Activated T-cell treated with anti-CD3 and anti-CD28 coated beads, Interleukin-2, amount 50 U/mL, for 48 hours (primary cell): ENCODE data around the gene PDE8B.

Source experiments
- DNase-seq, 2 experiments: peaks; one replicate each; pipeline ENCODE4 v3.0.0-alpha.2; 2020

Gene PDE8B

GRCh38 chr5:77210091-77210963, at the start of gene PDE8B:
TSS of gene PDE8B (plus strand) at chr5:77210680. CDS start at chr5:77210926, 246 bp downstream.
- peak in 1 of 2 experiments; percentile 31 for DNase-seq

- DNase-seq: no peak
These were observed 47.0 kb upstream of the PDE8B start for GRCh38 chr5:77163453-77163852.

- no peak for DNase-seq
These were observed 43.4 kb upstream of the PDE8B start for GRCh38 chr5:77167063-77167462.

- DNase-seq: no peak
These were observed 42.8 kb upstream of the PDE8B start for GRCh38 chr5:77167695-77168121.

GRCh38 chr5:77168161-77168878, 42.2 kb upstream of the PDE8B start:
- no peak for DNase-seq

- DNase-seq: no peak
These were observed 41.6 kb upstream of the PDE8B start for GRCh38 chr5:77168879-77169244.

- DNase-seq: no peak
These were observed 40.1 kb upstream of the PDE8B start for GRCh38 chr5:77170196-77170890.

- DNase-seq: no peak
These were observed 39.2 kb upstream of the PDE8B start for GRCh38 chr5:77171141-77171910.

GRCh38 chr5:77172713-77173328, 37.7 kb upstream of the PDE8B start:
- DNase-seq: no peak

GRCh38 chr5:77174526-77174925, 36.0 kb upstream of the PDE8B start:
- no peak for DNase-seq

- DNase-seq: no peak
These were observed 35.2 kb upstream of the PDE8B start for GRCh38 chr5:77175231-77175630.

GRCh38 chr5:77176429-77176828, 34.1 kb upstream of the PDE8B start:
- DNase-seq: no peak

GRCh38 chr5:77177576-77177975, 32.9 kb upstream of the PDE8B start:
- DNase-seq: no peak

- DNase-seq: peak; percentile 18 to 23
These were observed 30.1 kb upstream of the PDE8B start for GRCh38 chr5:77180167-77181081.

GRCh38 chr5:77181173-77181572, 29.3 kb upstream of the PDE8B start:
- no peak for DNase-seq

- DNase-seq: no peak
These were observed 28.7 kb upstream of the PDE8B start for GRCh38 chr5:77181596-77182304.

- DNase-seq: no peak
These were observed 28.1 kb upstream of the PDE8B start for GRCh38 chr5:77182367-77182766.

- no peak for DNase-seq
These were observed 23.7 kb upstream of the PDE8B start for GRCh38 chr5:77186652-77187370.

GRCh38 chr5:77189421-77189820, 21.1 kb upstream of the PDE8B start:
- no peak for DNase-seq
